Caco-2 (cell line): Measurements from ENCODE around the gene CRB1. TPM values are rescaled to one million over a fixed set of nuclear protein-coding genes. Genes with fewer than 3 reads are reported as not detected.

Experiments used
- BruUV-seq: library from RNA; stranded (reverse); fragments of 400-500 nt; replicated peaks from 2 replicates; lab custom pipeline; 2021; lab: Mats Ljungman, UMichigan
- CTCF ChIA-PET: fragments of 300-600 bp; sonication (Branson Sonifier 250); formaldehyde crosslinking; loops from one replicate; lab custom pipeline; 2022; ENCODE audit warnings: antibody characterized with exemption; lab: Charles Lee
- POLR2A ChIA-PET: fragments of 300-600 bp; sonication (Branson Sonifier 250); formaldehyde crosslinking; loops from one replicate; lab custom pipeline; 2022; ENCODE audit warnings: antibody characterized with exemption; lab: Charles Lee
- DNase-seq, 2 experiments: peaks; one replicate each; pipeline versions ENCODE4 v3.0.0 to v3.0.0-alpha.2; 2020 to 2022
- H3K27me3 ChIP-seq: replicated peaks from 2 replicates; pipeline ENCODE4 v1.6.0; 2011; ENCODE audit warnings: low read length; ENCODE audit not compliant: control insufficient read depth, insufficient read depth
- H3K36me3 ChIP-seq: 2 replicates; pipeline ENCODE4 v1.5.1; 2011; ENCODE audit warnings: low read length; ENCODE audit not compliant: control insufficient read depth, insufficient read depth
- H3K4me1 ChIP-seq: fragments of 250-450 bp; sonication (Bioruptor Pico); 2 replicates; pipeline ENCODE4 v1.5.1; 2020; ENCODE audit warnings: mild to moderate bottlenecking
- H3K4me3 ChIP-seq: 2 replicates; pipeline ENCODE4 v1.5.1; 2011; ENCODE audit warnings: low read depth, mild to moderate bottlenecking, control low read depth, low read length
- H3K9me3 ChIP-seq: fragments of 250-450 bp; sonication (Bioruptor Pico); 2 replicates; pipeline ENCODE4 v1.5.1; 2020; ENCODE audit warnings: mild to moderate bottlenecking, moderate library complexity
- H3K27ac Mint-ChIP-seq: one replicate; pipeline ENCODE4 v1.8.0; 2022; ENCODE audit warnings: mixed read lengths; ENCODE audit not compliant: unreplicated experiment
- H3K27me3 Mint-ChIP-seq: one replicate; pipeline ENCODE4 v1.8.0; 2022; ENCODE audit warnings: mixed read lengths; ENCODE audit not compliant: insufficient read depth, unreplicated experiment
- H3K36me3 Mint-ChIP-seq: one replicate; pipeline ENCODE4 v1.8.0; 2022; ENCODE audit warnings: mild to moderate bottlenecking, mixed read lengths; ENCODE audit not compliant: insufficient read depth, unreplicated experiment
- H3K4me1 Mint-ChIP-seq: one replicate; pipeline ENCODE4 v1.8.0; 2022; ENCODE audit warnings: low read depth, mixed read lengths; ENCODE audit not compliant: unreplicated experiment
- H3K4me3 Mint-ChIP-seq: one replicate; pipeline ENCODE4 v1.8.0; 2022; ENCODE audit warnings: mild to moderate bottlenecking, moderate library complexity, mixed read lengths; ENCODE audit not compliant: unreplicated experiment
- H3K9me3 Mint-ChIP-seq: one replicate; pipeline ENCODE4 v1.8.0; 2022; ENCODE audit warnings: mixed read lengths; ENCODE audit not compliant: unreplicated experiment
- intact Hi-C: fragments of 100-400 bp; cut with micrococcal nuclease; formaldehyde crosslinking; loops from one replicate; pipeline ENCODE4 v1.10.0; 2022; ENCODE audit not compliant: unreplicated experiment
- total RNA-seq: library from RNA; stranded (reverse); gene quantifications from 2 replicates; pipeline ENCODE4 v1.2.3, GENCODE V29; 2022
- TF ChIP-seq, protein P1 (sequence below), 2 experiments: fragments of 200-600 bp in 1 of 2; IDR thresholded peaks; 1 replicate in 1 of 2; 2 replicates in 1 of 2; pipeline versions ENCODE4 v1.5.1 to v1.8.0; 2011 to 2022; ENCODE audit warnings: antibody characterized with exemption in 1 of 2, control low read depth in 1 of 2, inconsistent platforms in 1 of 2, low read depth in 1 of 2, low read length in 1 of 2, mild to moderate bottlenecking in 1 of 2, moderate library complexity in 1 of 2; ENCODE audit not compliant: insufficient read depth in 1 of 2, severe bottlenecking in 1 of 2, unreplicated experiment in 1 of 2

CRB1 gene
- total RNA-seq, 1 experiment from 2014 or later: not detected

DNA sequence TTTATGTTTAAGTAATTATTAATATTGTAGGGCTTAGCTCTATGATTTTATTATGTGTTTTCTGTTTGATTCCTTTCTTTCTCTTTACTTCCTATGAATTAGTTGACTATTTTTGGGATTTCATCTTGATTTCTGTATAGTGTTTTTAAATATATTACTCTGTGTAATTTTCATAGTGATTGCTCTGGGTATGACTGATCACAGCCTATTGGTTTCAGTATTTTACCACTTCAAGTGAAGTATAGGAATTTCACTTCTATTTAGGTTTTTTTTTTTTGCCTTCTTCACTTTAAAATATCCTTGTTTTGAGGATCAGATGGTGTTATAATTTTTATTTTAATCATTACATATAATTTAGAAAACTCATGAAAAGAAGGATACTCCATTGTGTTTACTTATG is 94.8 kb downstream of the CRB1 start:
- no peaks in the 10 kb centered on the region for H3K9me3 ChIP-seq
- TF ChIP-seq, protein P1, sequence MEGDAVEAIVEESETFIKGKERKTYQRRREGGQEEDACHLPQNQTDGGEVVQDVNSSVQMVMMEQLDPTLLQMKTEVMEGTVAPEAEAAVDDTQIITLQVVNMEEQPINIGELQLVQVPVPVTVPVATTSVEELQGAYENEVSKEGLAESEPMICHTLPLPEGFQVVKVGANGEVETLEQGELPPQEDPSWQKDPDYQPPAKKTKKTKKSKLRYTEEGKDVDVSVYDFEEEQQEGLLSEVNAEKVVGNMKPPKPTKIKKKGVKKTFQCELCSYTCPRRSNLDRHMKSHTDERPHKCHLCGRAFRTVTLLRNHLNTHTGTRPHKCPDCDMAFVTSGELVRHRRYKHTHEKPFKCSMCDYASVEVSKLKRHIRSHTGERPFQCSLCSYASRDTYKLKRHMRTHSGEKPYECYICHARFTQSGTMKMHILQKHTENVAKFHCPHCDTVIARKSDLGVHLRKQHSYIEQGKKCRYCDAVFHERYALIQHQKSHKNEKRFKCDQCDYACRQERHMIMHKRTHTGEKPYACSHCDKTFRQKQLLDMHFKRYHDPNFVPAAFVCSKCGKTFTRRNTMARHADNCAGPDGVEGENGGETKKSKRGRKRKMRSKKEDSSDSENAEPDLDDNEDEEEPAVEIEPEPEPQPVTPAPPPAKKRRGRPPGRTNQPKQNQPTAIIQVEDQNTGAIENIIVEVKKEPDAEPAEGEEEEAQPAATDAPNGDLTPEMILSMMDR (IDR thresholded peaks at IDR 0.05; ENCODE audit: insufficient read depth in 1 of 2, low read depth in 1 of 2, low read length in 1 of 2, severe bottlenecking in 1 of 2, unreplicated experiment in 1 of 2): no peak
- ChIA-PET POLR2A (no interaction called here), CTCF (no interaction called here)
- Mint-ChIP-seq H3K4me3 (no peak overlapping the region), H3K4me1 (no peaks in the 10 kb centered on the region), H3K27ac (no peak overlapping the region), H3K36me3 (no peaks in the 10 kb centered on the region), H3K27me3 (peaks cover 5% of the 10 kb centered on the region), H3K9me3 (no peaks in the 10 kb centered on the region)
- no peaks in the 10 kb centered on the region for H3K27me3 ChIP-seq
- BruUV-seq: no TSS peak
- no peak for DNase-seq
- intact Hi-C loops: no loop called here
- no peak overlapping the region for H3K4me3 ChIP-seq
- H3K36me3 ChIP-seq: no peaks in the 10 kb centered on the region
- H3K4me1 ChIP-seq: no peaks in the 10 kb centered on the region

DNA sequence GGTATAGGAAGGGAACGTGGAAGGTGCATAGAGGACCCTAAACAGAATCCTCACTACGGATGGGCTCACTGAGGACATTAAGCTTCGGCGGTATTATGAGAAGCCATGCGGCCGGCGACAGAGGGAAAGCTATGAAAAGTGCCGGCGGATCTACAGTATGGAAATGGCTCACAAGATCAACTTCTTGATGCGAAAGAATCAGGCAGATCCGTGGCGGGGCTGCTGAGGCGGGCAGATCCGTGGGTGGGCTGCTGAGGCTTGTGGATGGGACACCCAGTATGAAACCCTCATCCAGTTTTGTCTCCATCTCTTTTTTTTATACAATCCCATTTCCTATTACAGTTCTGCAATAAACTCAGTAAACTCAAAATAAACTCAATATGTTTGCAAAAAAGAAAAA is 95.8 kb downstream of the CRB1 start:
- BruUV-seq: no TSS peak
- H3K4me1 Mint-ChIP-seq: no peaks in the 10 kb centered on the region
- H3K4me1 ChIP-seq: no peaks in the 10 kb centered on the region
- POLR2A ChIA-PET: no interaction called here
- no peaks in the 10 kb centered on the region for H3K36me3 Mint-ChIP-seq
- H3K27me3 ChIP-seq: no peaks in the 10 kb centered on the region
- H3K27me3 Mint-ChIP-seq: peaks cover 5% of the 10 kb centered on the region
- intact Hi-C loops: no loop called here
- TF ChIP-seq, protein P1 (IDR thresholded peaks at IDR 0.05; ENCODE audit: insufficient read depth in 1 of 2, low read depth in 1 of 2, low read length in 1 of 2, severe bottlenecking in 1 of 2, unreplicated experiment in 1 of 2): no peak
- CTCF ChIA-PET: no interaction called here
- no peak for DNase-seq
- H3K27ac Mint-ChIP-seq: no peak overlapping the region
- no peaks in the 10 kb centered on the region for H3K36me3 ChIP-seq
- no peaks in the 10 kb centered on the region for H3K9me3 Mint-ChIP-seq
- no peaks in the 10 kb centered on the region for H3K9me3 ChIP-seq
- H3K4me3 Mint-ChIP-seq: no peak overlapping the region
- no peak overlapping the region for H3K4me3 ChIP-seq

DNA sequence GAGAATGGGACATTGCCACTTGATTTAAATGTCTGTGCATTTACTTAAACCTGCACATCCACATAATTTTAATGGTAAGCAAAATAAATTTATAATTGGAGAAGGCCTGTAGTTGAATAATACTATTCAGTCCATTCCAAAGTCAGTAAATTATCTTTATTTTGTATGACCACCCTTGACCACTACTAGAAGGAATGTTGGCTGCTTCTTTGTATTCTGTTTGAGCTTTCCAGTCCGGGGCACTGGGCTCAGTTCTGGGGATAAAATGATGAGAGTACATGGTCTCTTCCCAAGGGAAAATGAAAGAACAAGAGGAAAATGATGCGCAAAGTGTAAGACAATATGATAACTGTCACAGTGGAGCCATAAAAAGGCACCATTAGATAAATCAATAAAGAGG is 98.9 kb downstream of the CRB1 start:
- H3K9me3 Mint-ChIP-seq: no peaks in the 10 kb centered on the region
- intact Hi-C loops: no loop called here
- no peak overlapping the region for H3K4me3 ChIP-seq
- no peak overlapping the region for H3K27ac Mint-ChIP-seq
- H3K9me3 ChIP-seq: no peaks in the 10 kb centered on the region
- no peaks in the 10 kb centered on the region for H3K4me1 ChIP-seq
- H3K27me3 ChIP-seq: no peaks in the 10 kb centered on the region
- BruUV-seq: no TSS peak
- no peak overlapping the region for H3K4me3 Mint-ChIP-seq
- DNase-seq: no peak
- H3K36me3 Mint-ChIP-seq: no peaks in the 10 kb centered on the region
- no peaks in the 10 kb centered on the region for H3K4me1 Mint-ChIP-seq
- CTCF ChIA-PET: no interaction called here
- H3K36me3 ChIP-seq: no peaks in the 10 kb centered on the region
- POLR2A ChIA-PET: no interaction called here
- TF ChIP-seq, protein P1 (IDR thresholded peaks at IDR 0.05; ENCODE audit: insufficient read depth in 1 of 2, low read depth in 1 of 2, low read length in 1 of 2, severe bottlenecking in 1 of 2, unreplicated experiment in 1 of 2): no peak
- H3K27me3 Mint-ChIP-seq: peaks cover 14% of the 10 kb centered on the region
